ENCODE results near the gene GADD45G.

DNA sequence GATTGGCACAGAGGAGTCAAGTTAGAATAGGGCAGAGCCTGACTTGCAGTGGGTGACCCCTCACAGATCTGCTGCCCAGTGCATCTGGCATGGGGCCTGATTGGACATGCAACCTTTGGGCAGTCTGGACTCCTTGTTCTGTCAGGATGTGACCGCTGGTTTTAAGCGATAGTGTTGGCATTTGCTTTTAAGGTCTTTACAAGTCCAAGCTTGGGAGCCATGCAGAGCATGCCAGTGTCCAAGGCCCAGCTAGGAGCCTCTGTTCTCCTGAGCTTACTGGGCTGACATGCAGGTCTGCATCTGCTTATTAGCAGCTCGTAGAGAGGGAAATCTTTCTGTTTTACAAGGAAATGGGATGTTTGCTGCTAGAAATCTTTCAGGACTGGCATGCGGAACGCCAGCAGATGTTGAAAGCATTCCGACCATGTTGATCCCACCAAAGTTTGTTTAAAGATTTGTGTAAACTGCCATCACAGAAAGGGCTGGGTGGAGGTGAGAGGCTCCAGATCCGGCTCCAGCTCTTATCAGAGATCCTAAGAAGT lies 27.5 kb downstream of the GADD45G start:
- TF ChIP-seq, protein P1, sequence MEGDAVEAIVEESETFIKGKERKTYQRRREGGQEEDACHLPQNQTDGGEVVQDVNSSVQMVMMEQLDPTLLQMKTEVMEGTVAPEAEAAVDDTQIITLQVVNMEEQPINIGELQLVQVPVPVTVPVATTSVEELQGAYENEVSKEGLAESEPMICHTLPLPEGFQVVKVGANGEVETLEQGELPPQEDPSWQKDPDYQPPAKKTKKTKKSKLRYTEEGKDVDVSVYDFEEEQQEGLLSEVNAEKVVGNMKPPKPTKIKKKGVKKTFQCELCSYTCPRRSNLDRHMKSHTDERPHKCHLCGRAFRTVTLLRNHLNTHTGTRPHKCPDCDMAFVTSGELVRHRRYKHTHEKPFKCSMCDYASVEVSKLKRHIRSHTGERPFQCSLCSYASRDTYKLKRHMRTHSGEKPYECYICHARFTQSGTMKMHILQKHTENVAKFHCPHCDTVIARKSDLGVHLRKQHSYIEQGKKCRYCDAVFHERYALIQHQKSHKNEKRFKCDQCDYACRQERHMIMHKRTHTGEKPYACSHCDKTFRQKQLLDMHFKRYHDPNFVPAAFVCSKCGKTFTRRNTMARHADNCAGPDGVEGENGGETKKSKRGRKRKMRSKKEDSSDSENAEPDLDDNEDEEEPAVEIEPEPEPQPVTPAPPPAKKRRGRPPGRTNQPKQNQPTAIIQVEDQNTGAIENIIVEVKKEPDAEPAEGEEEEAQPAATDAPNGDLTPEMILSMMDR (conservative IDR thresholded peaks at IDR 0.05; ENCODE audit: low read depth, low read length) = no peak
- TF ChIP-seq EZH2 (IDR thresholded peaks at IDR 0.05; ENCODE audit: borderline replicate concordance, low read depth, low read length, poor library complexity, severe bottlenecking) = no peak

All from A673 (cell line).